Measurements from ENCODE around the gene DDX41.

Gene DDX41

DNA sequence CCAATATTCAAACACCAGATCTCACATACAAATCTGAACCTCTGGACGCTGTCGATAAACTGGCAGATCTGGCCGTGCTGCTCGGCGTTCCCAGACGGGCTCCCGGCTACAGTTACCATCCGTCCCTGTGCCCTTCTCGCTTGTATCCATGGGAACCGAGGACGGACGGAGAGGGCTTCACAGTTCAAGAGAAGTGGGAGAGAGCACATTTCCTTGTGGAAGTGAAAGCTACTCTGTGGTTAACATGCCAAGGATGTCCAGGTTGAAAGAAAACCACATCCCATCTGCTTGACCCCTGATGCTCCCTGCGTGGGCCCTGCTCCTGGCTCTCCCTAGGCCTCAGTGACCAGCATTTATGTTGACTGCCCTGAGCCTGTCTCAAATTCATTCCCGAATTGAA is 37.0 kb downstream of the DDX41 start:
- in situ Hi-C loops (cut with MboI; ENCODE audit: low sequenced_read_pairs, unreplicated experiment), result no loop called here
- DNase-seq (ENCODE audit: low spot score), result no peak
- TF ChIP-seq, protein P1, sequence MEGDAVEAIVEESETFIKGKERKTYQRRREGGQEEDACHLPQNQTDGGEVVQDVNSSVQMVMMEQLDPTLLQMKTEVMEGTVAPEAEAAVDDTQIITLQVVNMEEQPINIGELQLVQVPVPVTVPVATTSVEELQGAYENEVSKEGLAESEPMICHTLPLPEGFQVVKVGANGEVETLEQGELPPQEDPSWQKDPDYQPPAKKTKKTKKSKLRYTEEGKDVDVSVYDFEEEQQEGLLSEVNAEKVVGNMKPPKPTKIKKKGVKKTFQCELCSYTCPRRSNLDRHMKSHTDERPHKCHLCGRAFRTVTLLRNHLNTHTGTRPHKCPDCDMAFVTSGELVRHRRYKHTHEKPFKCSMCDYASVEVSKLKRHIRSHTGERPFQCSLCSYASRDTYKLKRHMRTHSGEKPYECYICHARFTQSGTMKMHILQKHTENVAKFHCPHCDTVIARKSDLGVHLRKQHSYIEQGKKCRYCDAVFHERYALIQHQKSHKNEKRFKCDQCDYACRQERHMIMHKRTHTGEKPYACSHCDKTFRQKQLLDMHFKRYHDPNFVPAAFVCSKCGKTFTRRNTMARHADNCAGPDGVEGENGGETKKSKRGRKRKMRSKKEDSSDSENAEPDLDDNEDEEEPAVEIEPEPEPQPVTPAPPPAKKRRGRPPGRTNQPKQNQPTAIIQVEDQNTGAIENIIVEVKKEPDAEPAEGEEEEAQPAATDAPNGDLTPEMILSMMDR (IDR thresholded peaks at IDR 0.05; ENCODE audit: borderline replicate concordance, control extremely low read depth, extremely low read depth, insufficient read depth, missing control alignments), result no peak

DNA sequence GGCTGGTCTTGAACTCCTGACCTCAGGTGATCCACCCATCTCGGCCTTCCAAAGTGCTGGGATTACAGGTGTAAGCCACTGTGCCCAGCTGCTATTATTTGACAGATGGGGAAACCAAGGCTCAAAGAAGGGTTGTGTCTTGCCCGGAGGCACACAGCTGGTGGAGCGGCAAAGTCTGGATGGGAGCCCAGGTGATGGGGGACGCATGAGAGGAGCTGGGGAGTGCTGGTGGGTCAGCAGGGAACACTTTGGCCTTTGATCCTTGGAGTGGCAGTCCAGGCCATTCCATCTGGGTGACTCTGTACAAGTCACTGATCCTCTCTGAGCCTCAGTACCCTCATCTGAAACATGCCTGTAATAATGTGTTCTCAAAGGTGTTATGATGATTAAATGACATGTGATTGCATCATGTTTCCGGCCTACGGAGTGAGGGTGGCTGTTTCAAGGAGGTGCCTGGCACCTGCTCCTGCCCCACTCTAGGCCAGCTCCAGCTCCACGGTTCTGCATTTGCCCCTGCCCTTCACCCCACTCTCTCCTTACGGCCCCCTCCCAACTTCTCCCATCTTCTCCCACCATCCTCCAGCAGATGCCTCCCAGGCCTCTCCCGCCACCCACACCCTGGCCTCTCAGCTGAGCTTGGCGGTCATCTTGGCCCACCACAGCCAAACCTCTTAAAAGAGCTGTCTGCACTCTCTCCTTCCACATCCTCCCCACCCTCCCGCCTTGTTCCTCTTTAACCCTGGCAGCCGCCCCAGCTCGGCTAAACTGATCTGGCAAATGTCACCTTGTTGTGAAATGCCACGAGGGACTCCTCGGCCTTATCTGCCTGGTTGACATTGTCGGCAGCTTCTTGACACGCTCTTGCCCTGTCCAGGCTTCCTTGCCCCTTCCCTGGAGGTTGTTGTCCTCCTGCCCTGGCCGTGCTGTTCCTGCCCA is 37.8 kb downstream of the DDX41 start:
- DNase-seq (ENCODE audit: low spot score), result no peak
- in situ Hi-C loops (cut with MboI; ENCODE audit: low sequenced_read_pairs, unreplicated experiment), result no loop called here
- TF ChIP-seq, protein P1 (IDR thresholded peaks at IDR 0.05; ENCODE audit: borderline replicate concordance, control extremely low read depth, extremely low read depth, insufficient read depth, missing control alignments), result no peak

DNA sequence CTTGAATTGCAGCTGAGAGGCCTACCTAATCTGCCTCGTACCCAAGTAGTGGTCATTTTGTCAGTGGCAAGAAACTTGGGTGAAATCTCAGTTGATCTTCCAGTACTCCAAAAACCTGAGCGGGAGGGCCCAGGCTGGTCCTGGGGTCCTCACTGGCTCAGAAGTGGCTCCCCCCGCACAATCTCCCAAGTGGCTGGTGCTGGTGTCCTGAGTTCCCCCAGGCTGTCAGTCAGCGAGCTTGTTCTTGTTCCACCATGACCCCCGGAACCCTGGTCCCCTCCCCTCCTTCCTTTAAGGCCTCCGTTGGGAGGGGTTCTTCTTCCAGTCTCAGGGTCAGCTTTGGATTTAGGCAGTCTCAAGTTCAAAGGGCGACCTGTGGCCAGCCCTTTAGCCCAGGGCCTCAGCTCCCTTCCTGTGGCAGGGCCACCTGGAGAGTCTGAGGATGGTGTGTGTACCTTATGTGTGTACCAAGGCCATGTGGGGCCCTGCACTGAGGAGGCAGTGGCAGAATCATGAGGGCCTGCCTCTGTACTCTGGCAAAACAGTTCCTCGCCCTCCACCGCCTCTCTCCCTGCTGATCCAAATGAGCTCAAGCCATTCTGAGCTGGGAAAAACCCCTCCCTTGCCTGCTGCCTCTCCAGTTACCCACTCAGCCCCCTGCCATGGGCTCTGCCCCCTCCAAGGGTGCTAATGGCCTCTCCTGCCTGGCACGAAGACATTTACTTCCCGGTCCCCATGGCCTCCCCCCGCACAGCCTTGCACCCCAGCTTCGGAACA is 38.9 kb downstream of the DDX41 start:
- TF ChIP-seq, protein P1 (IDR thresholded peaks at IDR 0.05; ENCODE audit: borderline replicate concordance, control extremely low read depth, extremely low read depth, insufficient read depth, missing control alignments), result no peak
- no peak for DNase-seq (ENCODE audit: low spot score)
- in situ Hi-C loops (cut with MboI; ENCODE audit: low sequenced_read_pairs, unreplicated experiment), result no loop called here

DNA sequence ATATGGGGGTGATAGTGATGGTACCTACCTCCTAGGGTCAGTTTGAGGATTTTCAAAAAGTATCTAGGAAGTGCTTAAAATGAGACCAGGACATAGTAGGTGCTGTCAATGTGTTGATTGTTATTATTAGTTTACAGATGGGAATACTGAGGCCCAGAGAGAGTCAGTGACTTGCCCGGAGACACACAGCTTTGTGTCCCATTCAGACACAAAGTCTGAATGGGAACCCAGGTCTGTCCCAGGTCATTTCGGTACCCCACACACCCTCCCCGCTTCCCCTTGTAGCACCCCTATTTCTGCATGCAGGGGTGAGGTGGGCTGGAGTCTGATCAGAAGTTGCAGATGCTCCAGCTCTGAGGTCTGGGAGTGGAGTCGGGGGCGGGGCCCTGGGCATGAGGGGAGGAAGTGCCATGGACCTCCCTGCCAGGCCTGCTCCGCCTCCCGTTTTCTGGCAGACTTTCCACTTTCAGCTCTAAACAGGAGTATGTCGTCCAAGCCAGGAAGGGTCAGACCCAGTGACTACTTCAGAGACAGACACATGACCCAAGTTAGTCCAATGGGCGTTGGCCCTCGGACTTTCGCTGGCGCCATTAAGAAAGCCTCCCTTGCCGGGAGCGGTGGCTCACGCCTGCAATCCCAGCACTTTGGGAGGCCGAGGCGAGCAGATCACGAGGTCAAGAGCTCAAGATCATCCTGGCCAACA is 40.1 kb downstream of the DDX41 start:
- DNase-seq (ENCODE audit: low spot score), result no peak
- in situ Hi-C loops (cut with MboI; ENCODE audit: low sequenced_read_pairs, unreplicated experiment), result no loop called here
- TF ChIP-seq, protein P1 (IDR thresholded peaks at IDR 0.05; ENCODE audit: borderline replicate concordance, control extremely low read depth, extremely low read depth, insufficient read depth, missing control alignments), result no peak

DNA sequence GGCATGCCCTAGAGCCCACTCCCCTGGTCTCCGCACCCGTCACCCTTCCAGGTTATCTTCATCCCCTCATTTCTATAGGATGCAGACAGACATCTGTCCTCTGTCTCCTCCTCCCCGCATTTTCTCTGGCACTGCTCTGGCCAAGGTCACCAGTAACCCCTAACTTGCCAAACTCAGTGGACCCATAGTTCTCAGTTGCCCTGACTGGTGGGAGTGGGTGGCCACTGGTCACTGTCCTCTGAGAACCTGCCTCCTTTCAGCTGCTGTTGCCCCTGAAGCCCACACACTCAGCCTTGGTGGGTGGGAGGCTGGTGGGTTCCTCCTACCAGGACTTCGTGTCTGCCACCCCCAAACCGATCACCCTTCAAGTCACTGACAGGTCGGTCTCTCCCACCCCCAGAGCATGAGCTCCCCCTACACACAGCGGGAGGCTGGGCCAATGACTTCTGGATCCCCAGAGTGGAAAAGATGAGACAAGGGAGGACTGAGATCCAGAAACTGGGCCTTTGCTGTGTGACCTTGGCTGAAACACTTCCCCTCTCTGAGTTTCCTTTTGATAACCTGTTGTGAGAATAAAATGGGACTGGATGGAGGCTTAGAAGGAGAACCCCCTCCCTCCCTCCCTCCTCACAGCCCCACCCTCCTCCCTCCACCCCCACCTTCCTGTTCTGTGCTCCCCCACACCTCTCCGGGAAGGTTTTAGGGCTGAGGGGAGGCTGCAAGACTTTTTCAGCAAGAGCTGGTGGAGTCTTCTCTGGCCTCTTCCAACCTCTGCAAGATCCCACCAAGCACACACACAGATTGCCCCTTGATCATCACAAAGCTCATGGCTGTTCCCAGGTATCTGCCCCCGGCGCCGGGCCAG is 41.0 kb downstream of the DDX41 start:
- no peak for DNase-seq (ENCODE audit: low spot score)
- TF ChIP-seq, protein P1 (IDR thresholded peaks at IDR 0.05; ENCODE audit: borderline replicate concordance, control extremely low read depth, extremely low read depth, insufficient read depth, missing control alignments), result no peak
- in situ Hi-C loops (cut with MboI; ENCODE audit: low sequenced_read_pairs, unreplicated experiment), result no loop called here
